Measurements from ENCODE around the gene EMC9.

DNA sequence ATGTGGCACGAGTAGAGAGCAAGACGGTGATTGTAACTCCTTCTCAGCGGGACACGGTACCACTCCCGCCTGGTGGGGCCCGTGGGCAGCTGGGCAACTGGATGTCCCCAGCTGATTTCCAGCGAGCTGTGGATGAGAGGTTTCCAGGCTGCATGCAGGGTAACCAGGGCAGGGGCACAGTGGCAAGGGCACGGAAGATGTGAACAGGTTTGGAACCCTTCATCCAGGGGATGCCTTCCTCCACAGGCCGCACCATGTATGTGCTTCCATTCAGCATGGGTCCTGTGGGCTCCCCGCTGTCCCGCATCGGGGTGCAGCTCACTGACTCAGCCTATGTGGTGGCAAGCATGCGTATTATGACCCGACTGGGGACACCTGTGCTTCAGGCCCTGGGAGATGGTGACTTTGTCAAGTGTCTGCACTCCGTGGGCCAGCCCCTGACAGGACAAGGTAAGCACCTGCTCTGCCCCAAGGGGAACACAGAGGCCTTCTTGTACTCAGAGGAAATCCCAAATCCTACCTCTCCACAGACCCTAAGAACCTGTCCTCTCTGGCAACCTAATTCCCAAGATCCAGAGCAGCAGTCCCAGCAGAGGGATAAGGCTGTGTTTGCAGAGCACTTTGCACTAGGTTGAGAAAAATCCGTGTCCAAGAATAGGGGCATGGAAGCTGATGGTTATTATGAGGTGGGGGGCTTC lies 43.0 kb downstream of the EMC9 start:
- no peak for TF ChIP-seq POLR2A (IDR thresholded peaks at IDR 0.05)
- TF ChIP-seq, protein P1, sequence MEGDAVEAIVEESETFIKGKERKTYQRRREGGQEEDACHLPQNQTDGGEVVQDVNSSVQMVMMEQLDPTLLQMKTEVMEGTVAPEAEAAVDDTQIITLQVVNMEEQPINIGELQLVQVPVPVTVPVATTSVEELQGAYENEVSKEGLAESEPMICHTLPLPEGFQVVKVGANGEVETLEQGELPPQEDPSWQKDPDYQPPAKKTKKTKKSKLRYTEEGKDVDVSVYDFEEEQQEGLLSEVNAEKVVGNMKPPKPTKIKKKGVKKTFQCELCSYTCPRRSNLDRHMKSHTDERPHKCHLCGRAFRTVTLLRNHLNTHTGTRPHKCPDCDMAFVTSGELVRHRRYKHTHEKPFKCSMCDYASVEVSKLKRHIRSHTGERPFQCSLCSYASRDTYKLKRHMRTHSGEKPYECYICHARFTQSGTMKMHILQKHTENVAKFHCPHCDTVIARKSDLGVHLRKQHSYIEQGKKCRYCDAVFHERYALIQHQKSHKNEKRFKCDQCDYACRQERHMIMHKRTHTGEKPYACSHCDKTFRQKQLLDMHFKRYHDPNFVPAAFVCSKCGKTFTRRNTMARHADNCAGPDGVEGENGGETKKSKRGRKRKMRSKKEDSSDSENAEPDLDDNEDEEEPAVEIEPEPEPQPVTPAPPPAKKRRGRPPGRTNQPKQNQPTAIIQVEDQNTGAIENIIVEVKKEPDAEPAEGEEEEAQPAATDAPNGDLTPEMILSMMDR (IDR thresholded peaks at IDR 0.05) = no peak
- no peak for TF ChIP-seq POLR2AphosphoS5 (IDR thresholded peaks at IDR 0.05)

All from upper lobe of left lung (tissue), 4 donors.